Measurements from ENCODE around the gene MDC1. TPM values are rescaled to one million over a fixed set of nuclear protein-coding genes. Genes with fewer than 3 reads are reported as not detected.
A peak's percentile ranks its signal among the peaks of the same experiment; 100 is the strongest.

MDC1 gene
- total and polyA plus RNA-seq, 2 of the 13 experiments (the other 11 are each of a cell fraction or from before 2014, with no cell fraction given): 8.4 to 14.0 TPM

- TF ChIP-seq NFIC (IDR thresholded peaks at IDR 0.05; ENCODE audit: low read length) (0 out of 2 replicates have a peak, but pooled peaks have one; percentile 19), ZNF850 (CRISPR knock-in tag; conservative IDR thresholded peaks at IDR 0.05) (0 out of 2 replicates have a peak, but pooled peaks have one; percentile 70), ZNF776 (CRISPR knock-in tag; IDR thresholded peaks at IDR 0.05) (no peak), ZNF296 (CRISPR knock-in tag; conservative IDR thresholded peaks at IDR 0.05) (no peak), ZNF124 (CRISPR knock-in tag; IDR thresholded peaks at IDR 0.05) (0 out of 2 replicates have a peak, but pooled peaks have one; percentile 22), ZSCAN25 (CRISPR knock-in tag; IDR thresholded peaks at IDR 0.05) (peak; percentile 25; the same call in 1 of the 2 replicates), SKI (IDR thresholded peaks at IDR 0.05; ENCODE audit: partially characterized antibody) (no peak), ZNF670 (CRISPR knock-in tag; IDR thresholded peaks at IDR 0.05; ENCODE audit: borderline replicate concordance) (0 out of 2 replicates have a peak, but pooled peaks have one; percentile 18), ZNF503 (CRISPR knock-in tag; IDR thresholded peaks at IDR 0.05) (0 out of 2 replicates have a peak, but pooled peaks have one; percentile 4), BORCS8-MEF2B (CRISPR knock-in tag; IDR thresholded peaks at IDR 0.05) (no peak)
- peak overlapping the region; percentile 55 for H2AFZ ChIP-seq (ENCODE audit: low read length)
- peak overlapping the region; percentile 96 for H3K4me2 ChIP-seq (ENCODE audit: low read depth, low read length)
- peak overlapping the region; percentile 69 for H3K27ac ChIP-seq (ENCODE audit: extremely low read length, insufficient read depth, low read length)
- FAIRE-seq (no peak), ATAC-seq (no peak), DNase-seq (ENCODE audit: low spot score) (no peak)
- H4K20me1 ChIP-seq (ENCODE audit: insufficient read depth, low read length): peaks cover 29% of the 10 kb centered on the region
- WGBS (ENCODE audit: low lambda C conversion rate): 26% methylated on average over 8 of the region's 8 CpGs
- H3K36me3 ChIP-seq (replicated peaks in 1 of 2; ENCODE audit: control insufficient read depth in 1 of 2, insufficient read depth in 2 of 2, low read length in 2 of 2): peaks cover 10 to 21% of the 10 kb centered on the region in 2 experiments
- in situ Hi-C loops (cut with HindIII; ENCODE audit: extremely low pct_ligation_motif_present, low pct_unique_long_range_greater_than_20kb) (no loop called here), intact Hi-C loops (cut with micrococcal nuclease; ENCODE audit: unreplicated experiment) (no loop called here)
- H3K9me3 ChIP-seq (ENCODE audit: low read length): no peaks in the 10 kb centered on the region
- no peaks in the 10 kb centered on the region; a peak in 1 of 5 replicates for H3K27me3 ChIP-seq (ENCODE audit: control insufficient read depth in 1 of 2, insufficient read depth in 2 of 2, low read length in 2 of 2)
- no TSS peak for BruUV-seq (replicated peaks)
- peak overlapping the region; percentile 57 to 89 (median 81) for H3K4me3 ChIP-seq (replicated peaks in 1 of 3; ENCODE audit: insufficient read depth in 1 of 3, low read depth in 2 of 3, low read length in 3 of 3)
- peak overlapping the region; percentile 75 for H3K9ac ChIP-seq (ENCODE audit: insufficient read depth, low read depth, low read length)
- H3K79me2 ChIP-seq (ENCODE audit: insufficient read depth, low read length): peaks cover 46% of the 10 kb centered on the region
- ChIA-PET POLR2A (interaction anchor here (0.9 to 2.9 kb wide), 6 partner anchors 12 to 104 kb away, joined by 3 to 43 read pairs (median 4); partner anchors contain the start of gene IER3), CTCF (ENCODE audit: low intra/inter-chr PET ratio, low total read pairs) (no interaction called here)
- peaks cover 58% of the 10 kb centered on the region for H3K4me1 ChIP-seq (ENCODE audit: insufficient read depth, low read length)
These were observed 2.3 kb upstream of the MDC1 start for GRCh38 chr6:30719356-30719755.

Data from HepG2 (cell line).